HG02763 (cell line): ENCODE results near the gene EEF1G.
"Not testable (repeated sequence)": the region's sequence is repeated elsewhere in the genome, so short reads cannot be mapped to it uniquely, and the experiment has no call there.

Source experiments
- ATAC-seq: cut with Tn5 transposase; IDR thresholded peaks from one replicate; pipeline ENCODE4 v1.9.1; 2021; ENCODE audit warnings: mild to moderate bottlenecking, moderate library complexity; ENCODE audit not compliant: unreplicated experiment

EEF1G gene

GRCh38 chr11:62603776-62604299, 30.1 kb upstream of the EEF1G start:
- no peak for ATAC-seq

GRCh38 chr11:62603072-62603408, 29.3 kb upstream of the EEF1G start:
- ATAC-seq, result no peak

- ATAC-seq, result no peak
These were observed 28.7 kb upstream of the EEF1G start for GRCh38 chr11:62602141-62603071.

- peak; percentile 75 for ATAC-seq
These were observed 27.9 kb upstream of the EEF1G start, which contains the start of gene MTA2 for GRCh38 chr11:62601372-62602140. Gene MTA2, minus strand, starts transcription at chr11:62601865. Its CDS starts 415 bp downstream, at chr11:62601450.

- peak; percentile 11 for ATAC-seq
These were observed 27.4 kb upstream of the EEF1G start for GRCh38 chr11:62601122-62601371.

- no peak for ATAC-seq
These were observed 26.9 kb upstream of the EEF1G start for GRCh38 chr11:62600367-62601121.

- ATAC-seq, result no peak
These were observed 26.2 kb upstream of the EEF1G start for GRCh38 chr11:62599901-62600300.

- peak; percentile 40 for ATAC-seq
These were observed 25.5 kb upstream of the EEF1G start for GRCh38 chr11:62599069-62599696.

- no peak for ATAC-seq
These were observed 21.4 kb upstream of the EEF1G start for GRCh38 chr11:62595124-62595523.

GRCh38 chr11:62593434-62594044, 19.8 kb upstream of the EEF1G start:
- no peak for ATAC-seq

- no peak for ATAC-seq
These were observed 19.3 kb upstream of the EEF1G start for GRCh38 chr11:62592989-62593421.

GRCh38 chr11:62592146-62592815, 18.6 kb upstream of the EEF1G start:
- no peak for ATAC-seq

- peak; percentile 87 for ATAC-seq
These were observed 17.9 kb upstream of the EEF1G start, which contains the start of gene TUT1 for GRCh38 chr11:62591448-62592145. Gene TUT1, minus strand, starts transcription at chr11:62591523. Its CDS starts 38 bp downstream, at chr11:62591485.

GRCh38 chr11:62588966-62589637, 15.4 kb upstream of the EEF1G start:
- no peak for ATAC-seq

- not testable (repeated sequence) for ATAC-seq
These were observed 11.7 kb upstream of the EEF1G start for GRCh38 chr11:62585356-62585755.

- not testable (repeated sequence) for ATAC-seq
These were observed 8.0 kb upstream of the EEF1G start for GRCh38 chr11:62581735-62582134.

GRCh38 chr11:62580959-62581715, 7.4 kb upstream of the EEF1G start:
- no peak for ATAC-seq

- ATAC-seq, result no peak
These were observed 5.6 kb upstream of the EEF1G start for GRCh38 chr11:62579252-62579651.
